NCI-H526 treated with DMSO at 0.1 percent for 48 hours (cell line): Measurements from ENCODE around the gene RAB8B.

Source experiments
- DNase-seq: peaks from one replicate; lab custom pipeline; 2025; lab: John Stamatoyannopoulos, UW

Gene RAB8B

GRCh38 chr15:63237086-63237485 lies 47.7 kb downstream of the RAB8B start:
- peak; percentile 87 for DNase-seq

- DNase-seq, result no peak
Observed at GRCh38 chr15:63238171-63238570, 48.8 kb downstream of the RAB8B start.

GRCh38 chr15:63238796-63239195 lies 49.4 kb downstream of the RAB8B start:
- no peak for DNase-seq

- DNase-seq, result no peak
Observed at GRCh38 chr15:63240109-63240508, 50.7 kb downstream of the RAB8B start.

- DNase-seq, result no peak
Observed at GRCh38 chr15:63241316-63241715, 51.9 kb downstream of the RAB8B start.

- no peak for DNase-seq
Observed at GRCh38 chr15:63243101-63243500, 53.7 kb downstream of the RAB8B start.

GRCh38 chr15:63243776-63244175 lies 54.4 kb downstream of the RAB8B start:
- no peak for DNase-seq

- DNase-seq, result no peak
Observed at GRCh38 chr15:63244399-63244798, 55.0 kb downstream of the RAB8B start.

- DNase-seq, result no peak
Observed at GRCh38 chr15:63244976-63245645, 55.7 kb downstream of the RAB8B start.

GRCh38 chr15:63246691-63247469 lies 57.5 kb downstream of the RAB8B start:
- no peak for DNase-seq

- DNase-seq, result no peak
Observed at GRCh38 chr15:63250312-63250965, 61.0 kb downstream of the RAB8B start.

GRCh38 chr15:63251701-63252100 lies 62.3 kb downstream of the RAB8B start:
- DNase-seq, result no peak

- DNase-seq, result no peak
Observed at GRCh38 chr15:63252292-63252691, 62.9 kb downstream of the RAB8B start.

GRCh38 chr15:63254991-63255390 lies 65.6 kb downstream of the RAB8B start:
- DNase-seq, result no peak

GRCh38 chr15:63255489-63255990 lies 66.1 kb downstream of the RAB8B start:
- no peak for DNase-seq

GRCh38 chr15:63256433-63257274 lies 67.2 kb downstream of the RAB8B start:
- no peak for DNase-seq

- DNase-seq, result no peak
Observed at GRCh38 chr15:63258658-63259057, 69.3 kb downstream of the RAB8B start.

GRCh38 chr15:63260791-63261190 lies 71.4 kb downstream of the RAB8B start:
- no peak for DNase-seq

- no peak for DNase-seq
Observed at GRCh38 chr15:63261311-63261710, 71.9 kb downstream of the RAB8B start.

GRCh38 chr15:63263519-63263918 lies 74.1 kb downstream of the RAB8B start:
- no peak for DNase-seq

GRCh38 chr15:63264688-63265293 lies 75.4 kb downstream of the RAB8B start:
- no peak for DNase-seq

- no peak for DNase-seq
Observed at GRCh38 chr15:63274427-63274826, 85.0 kb downstream of the RAB8B start.
